ENCODE data around the gene SOBP.

SOBP gene

GRCh38 chr6:107684996-107685395 is 195.1 kb downstream of the SOBP start:
- no peak for DNase-seq (ENCODE audit: low read depth, low spot score)

GRCh38 chr6:107689190-107689589 is 199.3 kb downstream of the SOBP start:
- DNase-seq (ENCODE audit: low read depth, low spot score): no peak

- no peak for DNase-seq (ENCODE audit: low read depth, low spot score)
Observed at GRCh38 chr6:107689951-107690642, 200.2 kb downstream of the SOBP start.

GRCh38 chr6:107690643-107691061 is 200.7 kb downstream of the SOBP start:
- DNase-seq (ENCODE audit: low read depth, low spot score): no peak

- no peak for DNase-seq (ENCODE audit: low read depth, low spot score)
Observed at GRCh38 chr6:107691062-107691751, 201.3 kb downstream of the SOBP start.

- DNase-seq (ENCODE audit: low read depth, low spot score): no peak
Observed at GRCh38 chr6:107692351-107692750, 202.4 kb downstream of the SOBP start.

GRCh38 chr6:107695061-107695720 is 205.3 kb downstream of the SOBP start:
- DNase-seq (ENCODE audit: low read depth, low spot score): no peak

GRCh38 chr6:107697682-107698081 is 207.8 kb downstream of the SOBP start:
- DNase-seq (ENCODE audit: low read depth, low spot score): no peak

- no peak for DNase-seq (ENCODE audit: low read depth, low spot score)
Observed at GRCh38 chr6:107698146-107698545, 208.2 kb downstream of the SOBP start.

GRCh38 chr6:107699254-107699653 is 209.3 kb downstream of the SOBP start:
- DNase-seq (ENCODE audit: low read depth, low spot score): no peak

GRCh38 chr6:107699697-107700325 is 209.9 kb downstream of the SOBP start:
- no peak for DNase-seq (ENCODE audit: low read depth, low spot score)

- no peak for DNase-seq (ENCODE audit: low read depth, low spot score)
Observed at GRCh38 chr6:107703606-107704005, 213.7 kb downstream of the SOBP start.

GRCh38 chr6:107704347-107705013 is 214.6 kb downstream of the SOBP start:
- DNase-seq (ENCODE audit: low read depth, low spot score): no peak

- DNase-seq (ENCODE audit: low read depth, low spot score): no peak
Observed at GRCh38 chr6:107706516-107707115, 216.7 kb downstream of the SOBP start.

- no peak for DNase-seq (ENCODE audit: low read depth, low spot score)
Observed at GRCh38 chr6:107707346-107708275, 217.7 kb downstream of the SOBP start.

GRCh38 chr6:107708435-107708834 is 218.5 kb downstream of the SOBP start:
- no peak for DNase-seq (ENCODE audit: low read depth, low spot score)

- DNase-seq (ENCODE audit: low read depth, low spot score): no peak
Observed at GRCh38 chr6:107709341-107709740, 219.4 kb downstream of the SOBP start.

Measured in activated CD4-positive, CD25-positive, alpha-beta regulatory T cell treated with anti-CD3 and anti-CD28 coated beads, Interleukin-2, amount 50 U/mL, for 16 hours (primary cell).